Cardiac muscle cell (in vitro differentiated cells and primary cell): Measurements from ENCODE around the gene MLPH. TPM values are rescaled to one million over a fixed set of nuclear protein-coding genes. Genes with fewer than 3 reads are reported as not detected.

Experiments used
- DNase-seq, 2 donors: peaks; one replicate each; pipeline versions ENCODE4 v3.0.0 to v3.0.0-alpha.2; 2010 to 2017; ENCODE audit warnings: low read depth in 1 of 2, low spot score in 1 of 2
- H3K27ac ChIP-seq: fragments of 200-600 bp; sonication (generic); 2 replicates; pipeline ENCODE4 v1.5.1; 2016
- H3K27me3 ChIP-seq: fragments of 200-600 bp; sonication (generic); 2 replicates; pipeline ENCODE4 v1.6.0; 2016; ENCODE audit warnings: control low read depth
- H3K36me3 ChIP-seq: fragments of 200-600 bp; sonication (generic); 2 replicates; pipeline ENCODE4 v1.5.1; 2016; ENCODE audit warnings: control low read depth
- H3K4me1 ChIP-seq: fragments of 200-600 bp; sonication (generic); 2 replicates; pipeline ENCODE4 v1.8.1; 2017; ENCODE audit warnings: low read depth, mild to moderate bottlenecking, mixed run types
- H3K4me3 ChIP-seq: fragments of 200-600 bp; sonication (generic); 2 replicates; pipeline ENCODE4 v1.5.1; 2016; ENCODE audit warnings: mild to moderate bottlenecking
- H3K9me3 ChIP-seq: fragments of 200-600 bp; sonication (generic); 2 replicates; pipeline ENCODE4 v1.5.1; 2017; ENCODE audit warnings: low read depth, mild to moderate bottlenecking, control low read depth
- polyA plus RNA-seq: library from polyadenylated mRNA; unstranded; fragments of >200 nt; fragmentation: Nextera tagmentation; extraction: Ambion mirVana; gene quantifications from 2 replicates; pipeline ENCODE4 v1.2.1, GENCODE V29; 2016
- total RNA-seq: library from RNA; depleted of rRNA; stranded (reverse); fragments of >200 nt; gene quantifications from 2 replicates; pipeline ENCODE4 v1.2.3, GENCODE V29; 2016
- TF ChIP-seq, protein P1 (sequence below): IDR thresholded peaks from 2 replicates; pipeline ENCODE4 v1.5.1; 2012; ENCODE audit warnings: low read depth, mild to moderate bottlenecking, low read length

MLPH gene
- total and polyA plus RNA-seq, 2 experiments from 2014 or later = 0.27 to 1.4 TPM

- Histone ChIP-seq H3K9me3 (no peaks in the 10 kb centered on the region), H3K4me1 (no peaks in the 10 kb centered on the region), H3K36me3 (no peaks in the 10 kb centered on the region), H3K27ac (no peak overlapping the region), H3K4me3 (no peak overlapping the region), H3K27me3 (no peaks in the 10 kb centered on the region)
- DNase-seq = no peak
- TF ChIP-seq, protein P1, sequence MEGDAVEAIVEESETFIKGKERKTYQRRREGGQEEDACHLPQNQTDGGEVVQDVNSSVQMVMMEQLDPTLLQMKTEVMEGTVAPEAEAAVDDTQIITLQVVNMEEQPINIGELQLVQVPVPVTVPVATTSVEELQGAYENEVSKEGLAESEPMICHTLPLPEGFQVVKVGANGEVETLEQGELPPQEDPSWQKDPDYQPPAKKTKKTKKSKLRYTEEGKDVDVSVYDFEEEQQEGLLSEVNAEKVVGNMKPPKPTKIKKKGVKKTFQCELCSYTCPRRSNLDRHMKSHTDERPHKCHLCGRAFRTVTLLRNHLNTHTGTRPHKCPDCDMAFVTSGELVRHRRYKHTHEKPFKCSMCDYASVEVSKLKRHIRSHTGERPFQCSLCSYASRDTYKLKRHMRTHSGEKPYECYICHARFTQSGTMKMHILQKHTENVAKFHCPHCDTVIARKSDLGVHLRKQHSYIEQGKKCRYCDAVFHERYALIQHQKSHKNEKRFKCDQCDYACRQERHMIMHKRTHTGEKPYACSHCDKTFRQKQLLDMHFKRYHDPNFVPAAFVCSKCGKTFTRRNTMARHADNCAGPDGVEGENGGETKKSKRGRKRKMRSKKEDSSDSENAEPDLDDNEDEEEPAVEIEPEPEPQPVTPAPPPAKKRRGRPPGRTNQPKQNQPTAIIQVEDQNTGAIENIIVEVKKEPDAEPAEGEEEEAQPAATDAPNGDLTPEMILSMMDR = no peak
Measured at GRCh38 chr2:237536617-237537016, 49.6 kb downstream of the MLPH start.

DNA sequence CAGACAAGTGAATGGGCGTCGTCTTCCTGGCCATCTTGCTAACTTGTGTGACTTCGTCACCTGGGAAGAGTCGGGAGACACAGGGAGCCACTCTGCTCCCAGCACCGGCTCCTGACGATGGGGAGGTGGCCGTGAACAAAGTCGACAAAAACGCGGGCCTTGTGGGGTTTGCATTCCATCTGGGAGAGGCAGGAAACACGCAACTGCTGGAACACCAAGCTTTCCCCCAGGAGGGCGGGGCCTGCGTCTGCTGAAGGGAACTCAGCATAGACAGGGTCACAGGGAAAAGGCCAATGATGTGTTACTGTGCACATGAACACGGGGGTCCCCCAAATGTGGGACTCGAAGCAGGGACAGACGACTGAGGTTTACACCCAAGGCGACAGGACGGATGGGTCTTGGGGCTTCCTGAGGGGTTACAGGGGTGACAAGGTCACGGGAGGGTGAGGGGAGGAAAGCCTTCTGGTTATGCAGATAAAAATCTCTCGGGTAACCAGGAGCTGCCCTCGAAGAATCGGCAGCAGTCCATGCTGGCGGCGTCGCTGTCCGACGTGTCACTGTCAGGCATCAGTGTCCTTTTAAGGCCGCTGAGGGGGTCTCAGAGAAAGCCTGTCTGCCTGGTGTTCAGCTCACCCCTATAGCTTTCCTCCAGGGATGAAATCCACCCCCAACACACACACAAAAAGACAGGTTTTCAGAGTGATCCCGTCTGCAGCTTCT, 51.1 kb downstream of the MLPH start:
- H3K4me3 ChIP-seq = no peak overlapping the region
- no peaks in the 10 kb centered on the region for H3K4me1 ChIP-seq
- H3K27me3 ChIP-seq = no peaks in the 10 kb centered on the region
- TF ChIP-seq, protein P1 = no peak
- no peaks in the 10 kb centered on the region for H3K36me3 ChIP-seq
- H3K27ac ChIP-seq = no peak overlapping the region
- no peak for DNase-seq
- H3K9me3 ChIP-seq = no peaks in the 10 kb centered on the region

- TF ChIP-seq, protein P1 = no peak
- Histone ChIP-seq H3K36me3 (no peaks in the 10 kb centered on the region), H3K4me1 (no peaks in the 10 kb centered on the region), H3K4me3 (no peak overlapping the region), H3K27me3 (no peaks in the 10 kb centered on the region), H3K27ac (no peak overlapping the region), H3K9me3 (no peaks in the 10 kb centered on the region)
- no peak for DNase-seq
Measured at GRCh38 chr2:237538901-237539300, 51.9 kb downstream of the MLPH start.

- H3K4me1 ChIP-seq = no peaks in the 10 kb centered on the region
- TF ChIP-seq, protein P1 = no peak
- no peak for DNase-seq
- no peak overlapping the region for H3K27ac ChIP-seq
- H3K4me3 ChIP-seq = no peak overlapping the region
- H3K36me3 ChIP-seq = no peaks in the 10 kb centered on the region
- no peaks in the 10 kb centered on the region for H3K27me3 ChIP-seq
- no peaks in the 10 kb centered on the region for H3K9me3 ChIP-seq
Measured at GRCh38 chr2:237539681-237540080, 52.6 kb downstream of the MLPH start.

DNA sequence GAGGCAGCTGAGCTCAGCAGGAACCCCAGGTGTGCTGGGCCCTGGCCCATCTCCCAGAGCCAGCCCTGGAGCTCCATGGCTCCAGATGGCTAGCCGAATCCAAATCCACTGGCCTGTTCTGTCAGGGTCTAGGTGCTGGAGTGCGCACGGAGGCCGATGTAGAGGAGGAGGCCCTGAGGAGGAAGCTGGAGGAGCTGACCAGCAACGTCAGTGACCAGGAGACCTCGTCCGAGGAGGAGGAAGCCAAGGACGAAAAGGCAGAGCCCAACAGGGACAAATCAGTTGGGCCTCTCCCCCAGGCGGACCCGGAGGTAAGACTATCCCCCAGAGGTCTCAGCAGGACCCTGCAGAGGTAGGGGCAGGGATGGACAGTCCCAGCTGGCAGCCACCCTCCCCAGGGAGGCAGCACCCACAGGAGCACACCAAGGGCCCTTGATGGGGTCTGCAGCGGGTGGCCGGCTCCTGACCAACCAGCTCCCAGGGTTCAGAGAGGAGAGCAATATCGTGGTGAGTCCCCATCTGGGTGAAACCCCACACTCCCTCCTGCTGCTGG, 53.2 kb downstream of the MLPH start:
- no peak for DNase-seq
- Histone ChIP-seq H3K4me3 (no peak overlapping the region), H3K9me3 (no peaks in the 10 kb centered on the region), H3K4me1 (no peaks in the 10 kb centered on the region), H3K36me3 (no peaks in the 10 kb centered on the region), H3K27me3 (no peaks in the 10 kb centered on the region), H3K27ac (no peak overlapping the region)
- TF ChIP-seq, protein P1 = no peak
